ENCODE measurements around the gene ENTPD2.

Gene ENTPD2

GRCh38 chr9:137027369-137028262 is 26.2 kb downstream of the ENTPD2 start, which contains the start of gene ABCA2:
ABCA2 (minus strand) TSS chr9:137028237; CDS start chr9:137028140, 97 bp downstream.
- in situ Hi-C loops (cut with HindIII; ENCODE audit: low pct_unique_long_range_greater_than_20kb, low sequenced_read_pairs): no loop called here
- DNase-seq (ENCODE audit: low read depth in 1 of 2, low spot score in 1 of 2): peak in 1 of 2 experiments; percentile 39
- no peak for TF ChIP-seq JUND (IDR thresholded peaks at IDR 0.05; ENCODE audit: low read depth)

- in situ Hi-C loops (cut with HindIII; ENCODE audit: low pct_unique_long_range_greater_than_20kb, low sequenced_read_pairs): no loop called here
Measured at GRCh38 chr9:137026828-137027227, 27.0 kb downstream of the ENTPD2 start.

GRCh38 chr9:137026384-137026783 is 27.5 kb downstream of the ENTPD2 start:
- no peak for TF ChIP-seq JUND (IDR thresholded peaks at IDR 0.05; ENCODE audit: low read depth)
- in situ Hi-C loops (cut with HindIII; ENCODE audit: low pct_unique_long_range_greater_than_20kb, low sequenced_read_pairs): no loop called here
- DNase-seq (ENCODE audit: low read depth in 1 of 2, low spot score in 1 of 2): no peak

More at GRCh38 chr9:137026828-137027227, 27.0 kb downstream of the ENTPD2 start:
- no peak for TF ChIP-seq JUND (IDR thresholded peaks at IDR 0.05; ENCODE audit: low read depth)
- DNase-seq (ENCODE audit: low read depth in 1 of 2, low spot score in 1 of 2): no peak

GRCh38 chr9:137025517-137025966 is 28.3 kb downstream of the ENTPD2 start:
- TF ChIP-seq JUND (IDR thresholded peaks at IDR 0.05; ENCODE audit: low read depth): no peak
- in situ Hi-C loops (cut with HindIII; ENCODE audit: low pct_unique_long_range_greater_than_20kb, low sequenced_read_pairs): no loop called here
- DNase-seq (ENCODE audit: low read depth in 1 of 2, low spot score in 1 of 2): peak; percentile 86 to 98

- no peak for DNase-seq (ENCODE audit: low read depth in 1 of 2, low spot score in 1 of 2)
- in situ Hi-C loops (cut with HindIII; ENCODE audit: low pct_unique_long_range_greater_than_20kb, low sequenced_read_pairs): no loop called here
- TF ChIP-seq JUND (IDR thresholded peaks at IDR 0.05; ENCODE audit: low read depth): no peak
Measured at GRCh38 chr9:137023583-137023991, 30.3 kb downstream of the ENTPD2 start.

- no peak for TF ChIP-seq JUND (IDR thresholded peaks at IDR 0.05; ENCODE audit: low read depth)
- in situ Hi-C loops (cut with HindIII; ENCODE audit: low pct_unique_long_range_greater_than_20kb, low sequenced_read_pairs): no loop called here
- no peak for DNase-seq (ENCODE audit: low read depth in 1 of 2, low spot score in 1 of 2)
Measured at GRCh38 chr9:137023157-137023556, 30.7 kb downstream of the ENTPD2 start.

- TF ChIP-seq JUND (IDR thresholded peaks at IDR 0.05; ENCODE audit: low read depth): no peak
- DNase-seq (ENCODE audit: low read depth in 1 of 2, low spot score in 1 of 2): no peak
- in situ Hi-C loops (cut with HindIII; ENCODE audit: low pct_unique_long_range_greater_than_20kb, low sequenced_read_pairs): no loop called here
Measured at GRCh38 chr9:137022662-137023008, 31.2 kb downstream of the ENTPD2 start.

GRCh38 chr9:137021979-137022661 is 31.7 kb downstream of the ENTPD2 start:
- peak; percentile 94 to 100 for DNase-seq (ENCODE audit: low read depth in 1 of 2, low spot score in 1 of 2)
- no peak for TF ChIP-seq JUND (IDR thresholded peaks at IDR 0.05; ENCODE audit: low read depth)
- in situ Hi-C loops (cut with HindIII; ENCODE audit: low pct_unique_long_range_greater_than_20kb, low sequenced_read_pairs): no loop called here

GRCh38 chr9:137021568-137021978 is 32.3 kb downstream of the ENTPD2 start:
- in situ Hi-C loops (cut with HindIII; ENCODE audit: low pct_unique_long_range_greater_than_20kb, low sequenced_read_pairs): no loop called here
- no peak for DNase-seq (ENCODE audit: low read depth in 1 of 2, low spot score in 1 of 2)
- no peak for TF ChIP-seq JUND (IDR thresholded peaks at IDR 0.05; ENCODE audit: low read depth)

- DNase-seq (ENCODE audit: low read depth in 1 of 2, low spot score in 1 of 2): no peak
- in situ Hi-C loops (cut with HindIII; ENCODE audit: low pct_unique_long_range_greater_than_20kb, low sequenced_read_pairs): no loop called here
- no peak for TF ChIP-seq JUND (IDR thresholded peaks at IDR 0.05; ENCODE audit: low read depth)
Measured at GRCh38 chr9:137020771-137021567, 32.9 kb downstream of the ENTPD2 start.

GRCh38 chr9:137019891-137020683 is 33.8 kb downstream of the ENTPD2 start:
- no peak for TF ChIP-seq JUND (IDR thresholded peaks at IDR 0.05; ENCODE audit: low read depth)
- in situ Hi-C loops (cut with HindIII; ENCODE audit: low pct_unique_long_range_greater_than_20kb, low sequenced_read_pairs): no loop called here
- no peak for DNase-seq (ENCODE audit: low read depth in 1 of 2, low spot score in 1 of 2)

Data from T47D (cell line).